GM23338 (cell line): Measurements from ENCODE around the gene RIBC2. TPM values are rescaled to one million over a fixed set of nuclear protein-coding genes. Genes with fewer than 3 reads are reported as not detected.

Experiments
- ATAC-seq: fragments of 200-7000 bp; cut with Tn5 transposase; 3 replicates; pipeline ENCODE4 v1.9.1; 2020
- DNase-seq: peaks from one replicate; pipeline ENCODE4 v3.0.0-alpha.2; 2015; ENCODE audit warnings: low spot score
- H2AFZ ChIP-seq: fragments of 200-600 bp; sonication (generic); 2 replicates; pipeline ENCODE4 v1.8.0; 2016; ENCODE audit warnings: antibody characterized with exemption, mild to moderate bottlenecking, moderate library complexity
- H3F3A ChIP-seq: fragments of 200-600 bp; sonication (generic); replicated peaks from 2 replicates; pipeline ENCODE4 v1.8.0; 2017; ENCODE audit warnings: antibody characterized with exemption, mixed run types, low read depth
- H3K27ac ChIP-seq: fragments of 200-600 bp; sonication (generic); 2 replicates; pipeline ENCODE4 v1.6.1; 2016; ENCODE audit warnings: low read depth
- H3K27me3 ChIP-seq: fragments of 200-600 bp; sonication (generic); 2 replicates; pipeline ENCODE4 v1.8.0; 2016; ENCODE audit warnings: mild to moderate bottlenecking, mixed run types, moderate library complexity; ENCODE audit not compliant: insufficient read depth
- H3K36me3 ChIP-seq: fragments of 200-600 bp; sonication (generic); 2 replicates; pipeline ENCODE4 v1.8.0; 2016; ENCODE audit warnings: mild to moderate bottlenecking; ENCODE audit not compliant: insufficient read depth
- H3K4me1 ChIP-seq: fragments of 200-600 bp; sonication (generic); 2 replicates; pipeline ENCODE4 v1.8.0; 2016; ENCODE audit warnings: mild to moderate bottlenecking, moderate library complexity; ENCODE audit not compliant: insufficient read depth
- H3K4me2 ChIP-seq: fragments of 200-600 bp; sonication (generic); 2 replicates; pipeline ENCODE4 v1.7.1; 2017; ENCODE audit warnings: mixed run types
- H3K4me3 ChIP-seq: fragments of 200-600 bp; sonication (generic); 2 replicates; pipeline ENCODE4 v1.6.1; 2016; ENCODE audit warnings: mixed run types
- H3K79me2 ChIP-seq: fragments of 200-600 bp; sonication (generic); replicated peaks from 2 replicates; pipeline ENCODE4 v1.8.0; 2017; ENCODE audit warnings: mild to moderate bottlenecking; ENCODE audit not compliant: insufficient read depth
- H3K9me2 ChIP-seq: fragments of 200-600 bp; sonication (generic); 2 replicates; pipeline ENCODE4 v1.8.0; 2017; ENCODE audit not compliant: insufficient read depth
- H4K20me1 ChIP-seq: fragments of 200-600 bp; sonication (generic); replicated peaks from 2 replicates; pipeline ENCODE4 v1.8.0; 2017; ENCODE audit warnings: mild to moderate bottlenecking; ENCODE audit not compliant: insufficient read depth
- H3K27ac Mint-ChIP-seq: 2 replicates; pipeline ENCODE4 v1.8.0; 2020; ENCODE audit warnings: inconsistent platforms, mild to moderate bottlenecking, moderate library complexity, mixed read lengths
- H3K27me3 Mint-ChIP-seq: 3 replicates; pipeline ENCODE4 v1.8.0; 2022; ENCODE audit warnings: low read depth, mild to moderate bottlenecking, moderate library complexity, mixed read lengths, inconsistent platforms; ENCODE audit not compliant: insufficient read depth, poor library complexity
- H3K36me3 Mint-ChIP-seq: 3 replicates; pipeline ENCODE4 v1.8.0; 2021; ENCODE audit warnings: low read depth, mild to moderate bottlenecking, inconsistent platforms, moderate library complexity, mixed read lengths
- H3K4me1 Mint-ChIP-seq: 3 replicates; pipeline ENCODE4 v1.8.0; 2020; ENCODE audit warnings: mild to moderate bottlenecking, inconsistent platforms, mixed read lengths
- H3K4me3 Mint-ChIP-seq: 3 replicates; pipeline ENCODE4 v1.8.0; 2021; ENCODE audit warnings: moderate library complexity, mild to moderate bottlenecking, inconsistent platforms, mixed read lengths
- H3K9me3 Mint-ChIP-seq: 3 replicates; pipeline ENCODE4 v1.8.0; 2020; ENCODE audit warnings: moderate library complexity, mild to moderate bottlenecking, inconsistent platforms, mixed read lengths
- CREB1 ChIP-seq: fragments of 250-450 bp; sonication (Bioruptor Pico); IDR thresholded peaks from 2 replicates; pipeline ENCODE4 v1.5.0; 2020; ENCODE audit warnings: low read depth, mild to moderate bottlenecking, moderate library complexity
- CTCF ChIP-seq, 2 experiments: fragments of 200-600 bp in 1 of 2; sonication (generic) in 1 of 2; conservative IDR thresholded peaks; 2 replicates each; pipeline versions ENCODE4 v1.5.1 to v1.6.1; 2016 to 2017; ENCODE audit warnings: antibody characterized with exemption in 2 of 2, low read depth in 2 of 2, mild to moderate bottlenecking in 2 of 2, moderate library complexity in 1 of 2
- ETS1 ChIP-seq: IDR thresholded peaks from 2 replicates; pipeline ENCODE4 v1.6.1; 2016; ENCODE audit warnings: antibody characterized with exemption
- EZH2 ChIP-seq: fragments of 200-600 bp; sonication (generic); IDR thresholded peaks from one replicate; pipeline ENCODE4 v1.8.0; 2017; ENCODE audit warnings: antibody characterized with exemption, mild to moderate bottlenecking, low read depth; ENCODE audit not compliant: unreplicated experiment
- EZH2phosphoT487 ChIP-seq: fragments of 200-600 bp; sonication (generic); IDR thresholded peaks from one replicate; pipeline ENCODE4 v1.8.1; 2018; ENCODE audit warnings: antibody characterized with exemption; ENCODE audit not compliant: unreplicated experiment
- JUNB ChIP-seq: IDR thresholded peaks from one replicate; pipeline ENCODE4 v1.6.1; 2016; ENCODE audit warnings: antibody characterized with exemption; ENCODE audit not compliant: unreplicated experiment
- NANOG ChIP-seq: IDR thresholded peaks from 2 replicates; pipeline ENCODE4 v1.6.1; 2016; ENCODE audit warnings: antibody characterized with exemption, borderline replicate concordance
- POLR2AphosphoS5 ChIP-seq: IDR thresholded peaks from 2 replicates; pipeline ENCODE4 v1.6.1; 2016; ENCODE audit warnings: antibody characterized with exemption, low read depth
- REST ChIP-seq: IDR thresholded peaks from one replicate; pipeline ENCODE4 v1.6.1; 2018; ENCODE audit warnings: antibody characterized with exemption; ENCODE audit not compliant: unreplicated experiment
- STAT1 ChIP-seq: IDR thresholded peaks from one replicate; pipeline ENCODE4 v1.6.1; 2016; ENCODE audit warnings: antibody characterized with exemption; ENCODE audit not compliant: unreplicated experiment
- ZNF331 ChIP-seq: fragments of 250-450 bp; sonication (Bioruptor Pico); IDR thresholded peaks from 2 replicates; pipeline ENCODE4 v1.5.0; 2020; ENCODE audit warnings: low read depth, mild to moderate bottlenecking, moderate library complexity
- polyA plus RNA-seq: library from polyadenylated mRNA; unstranded; fragments of >200 nt; fragmentation: Nextera tagmentation; extraction: Ambion mirVana; gene quantifications from 2 replicates; pipeline ENCODE4 v1.2.1, GENCODE V29; 2016
- total RNA-seq: library from RNA; depleted of rRNA; stranded (reverse); fragments of >200 nt; shearing (Covaris generic); gene quantifications from 2 replicates; pipeline ENCODE4 v1.2.3, GENCODE V29; 2014

Gene RIBC2
- total and polyA plus RNA-seq, 2 experiments from 2014 or later, result 2.2 to 2.8 TPM

- Mint-ChIP-seq H3K27me3 (peaks cover 15% of the 10 kb centered on the region), H3K9me3 (peaks cover 2% of the 10 kb centered on the region; the same call in 1 of the 3 replicates), H3K4me1 (peaks cover 6% of the 10 kb centered on the region), H3K36me3 (peaks cover 6% of the 10 kb centered on the region; the same call in 1 of the 3 replicates), H3K27ac (no peak overlapping the region), H3K4me3 (no peak overlapping the region)
- no peak for TF ChIP-seq NANOG
- TF ChIP-seq ETS1, result no peak
- TF ChIP-seq ZNF331, result no peak
- TF ChIP-seq REST, result no peak
- no peak for TF ChIP-seq EZH2
- no peak for TF ChIP-seq STAT1
- TF ChIP-seq EZH2phosphoT487, result no peak
- TF ChIP-seq POLR2AphosphoS5, result no peak
- TF ChIP-seq JUNB, result no peak
- Histone ChIP-seq H3K36me3 (no peaks in the 10 kb centered on the region), H3K27ac (no peak overlapping the region), H3K4me3 (no peak overlapping the region), H3K4me1 (no peaks in the 10 kb centered on the region), H2AFZ (no peak overlapping the region), H3K79me2 (no peaks in the 10 kb centered on the region), H4K20me1 (no peaks in the 10 kb centered on the region), H3K9me2 (no peaks in the 10 kb centered on the region), H3F3A (peaks cover 2% of the 10 kb centered on the region; the same call in 1 of the 2 replicates), H3K4me2 (no peak overlapping the region), H3K27me3 (no peaks in the 10 kb centered on the region)
- ATAC-seq (no peak), DNase-seq (no peak)
Observed at GRCh38 chr22:45429981-45430775, 16.7 kb downstream of the RIBC2 start.

- Histone ChIP-seq H3K36me3 (no peaks in the 10 kb centered on the region), H3K4me2 (no peak overlapping the region), H3K27me3 (no peaks in the 10 kb centered on the region), H3F3A (peaks cover 4% of the 10 kb centered on the region; the same call in 1 of the 2 replicates), H3K79me2 (no peaks in the 10 kb centered on the region), H4K20me1 (no peaks in the 10 kb centered on the region), H2AFZ (no peak overlapping the region), H3K27ac (no peak overlapping the region), H3K4me3 (no peak overlapping the region), H3K9me2 (no peaks in the 10 kb centered on the region), H3K4me1 (no peaks in the 10 kb centered on the region)
- Mint-ChIP-seq H3K9me3 (peaks cover 5% of the 10 kb centered on the region; the same call in 2 of the 3 replicates), H3K27ac (no peak overlapping the region), H3K36me3 (peaks cover 8% of the 10 kb centered on the region; the same call in 2 of the 3 replicates), H3K4me3 (no peak overlapping the region), H3K4me1 (peaks cover 10% of the 10 kb centered on the region), H3K27me3 (peaks cover 19% of the 10 kb centered on the region)
- no peak for ATAC-seq
- DNase-seq, result no peak
- no peak for TF ChIP-seq ETS1
- no peak for TF ChIP-seq JUNB
- no peak for TF ChIP-seq EZH2
- TF ChIP-seq POLR2AphosphoS5, result no peak
- TF ChIP-seq CREB1 (CRISPR knock-in tag), result no peak
- no peak for TF ChIP-seq STAT1
- TF ChIP-seq ZNF331, result no peak
- no peak for TF ChIP-seq REST
- no peak for TF ChIP-seq EZH2phosphoT487
- TF ChIP-seq CTCF (conservative IDR thresholded peaks at IDR 0.05; ENCODE audit: low read depth in 2 of 2), result no peak
Observed at GRCh38 chr22:45430871-45431270, 17.4 kb downstream of the RIBC2 start.
